ENCODE measurements around the gene STON2.
"Not testable (repeated sequence)": the region's sequence is repeated elsewhere in the genome, so short reads cannot be mapped to it uniquely, and the experiment has no call there.

STON2 gene

DNA sequence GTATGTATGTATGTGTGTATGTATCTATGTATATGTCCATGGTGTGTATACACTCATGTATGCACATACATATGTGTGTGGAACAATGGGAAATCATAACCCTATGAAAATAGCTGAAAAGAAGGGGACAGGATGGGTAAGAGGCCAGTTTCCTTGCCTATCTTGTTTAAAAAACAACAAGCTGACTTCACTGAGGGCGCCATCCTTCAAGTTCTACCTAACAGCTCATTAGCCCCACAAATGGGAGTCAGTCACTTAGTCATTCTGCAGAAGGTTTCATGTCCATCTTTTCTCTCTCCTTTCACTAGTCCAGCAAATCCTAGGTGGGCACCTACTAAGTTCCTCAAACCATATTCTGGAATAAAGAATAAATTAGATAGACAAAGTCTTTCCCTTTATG is 14.7 kb downstream of the STON2 start:
- TF ChIP-seq, protein P1, sequence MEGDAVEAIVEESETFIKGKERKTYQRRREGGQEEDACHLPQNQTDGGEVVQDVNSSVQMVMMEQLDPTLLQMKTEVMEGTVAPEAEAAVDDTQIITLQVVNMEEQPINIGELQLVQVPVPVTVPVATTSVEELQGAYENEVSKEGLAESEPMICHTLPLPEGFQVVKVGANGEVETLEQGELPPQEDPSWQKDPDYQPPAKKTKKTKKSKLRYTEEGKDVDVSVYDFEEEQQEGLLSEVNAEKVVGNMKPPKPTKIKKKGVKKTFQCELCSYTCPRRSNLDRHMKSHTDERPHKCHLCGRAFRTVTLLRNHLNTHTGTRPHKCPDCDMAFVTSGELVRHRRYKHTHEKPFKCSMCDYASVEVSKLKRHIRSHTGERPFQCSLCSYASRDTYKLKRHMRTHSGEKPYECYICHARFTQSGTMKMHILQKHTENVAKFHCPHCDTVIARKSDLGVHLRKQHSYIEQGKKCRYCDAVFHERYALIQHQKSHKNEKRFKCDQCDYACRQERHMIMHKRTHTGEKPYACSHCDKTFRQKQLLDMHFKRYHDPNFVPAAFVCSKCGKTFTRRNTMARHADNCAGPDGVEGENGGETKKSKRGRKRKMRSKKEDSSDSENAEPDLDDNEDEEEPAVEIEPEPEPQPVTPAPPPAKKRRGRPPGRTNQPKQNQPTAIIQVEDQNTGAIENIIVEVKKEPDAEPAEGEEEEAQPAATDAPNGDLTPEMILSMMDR (IDR thresholded peaks at IDR 0.05; ENCODE audit: low read depth, low read length, missing control alignments), result no peak
- DNase-seq (ENCODE audit: low read depth), result no peak

DNA sequence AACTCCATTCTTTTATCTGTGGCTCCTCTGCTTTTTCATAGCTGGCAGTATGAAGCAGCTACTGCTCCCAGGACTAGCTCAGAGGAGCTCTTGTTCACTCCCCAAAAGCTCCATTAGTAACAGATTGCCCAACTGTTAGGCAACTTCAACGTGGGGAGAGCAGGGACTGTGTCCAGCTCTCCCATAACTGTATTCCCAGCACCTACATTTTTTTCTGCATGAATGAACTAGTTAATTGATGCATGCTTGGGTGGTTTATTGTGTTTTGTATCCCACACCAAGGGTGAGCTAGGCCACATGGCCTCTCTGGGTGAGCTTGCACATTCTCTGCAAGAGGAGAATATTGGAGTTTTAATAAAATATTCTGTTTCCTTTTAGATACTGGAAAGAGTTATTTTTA is 15.2 kb downstream of the STON2 start:
- no peak overlapping the region for H3K4me3 ChIP-seq (ENCODE audit: low read depth, low read length)
- TF ChIP-seq, protein P1 (IDR thresholded peaks at IDR 0.05; ENCODE audit: low read depth, low read length, missing control alignments), result no peak
- DNase-seq (ENCODE audit: low read depth), result no peak

More for the DNA sequence above, 14.7 kb downstream of the STON2 start:
- no peak overlapping the region for H3K4me3 ChIP-seq (ENCODE audit: low read depth, low read length)

DNA sequence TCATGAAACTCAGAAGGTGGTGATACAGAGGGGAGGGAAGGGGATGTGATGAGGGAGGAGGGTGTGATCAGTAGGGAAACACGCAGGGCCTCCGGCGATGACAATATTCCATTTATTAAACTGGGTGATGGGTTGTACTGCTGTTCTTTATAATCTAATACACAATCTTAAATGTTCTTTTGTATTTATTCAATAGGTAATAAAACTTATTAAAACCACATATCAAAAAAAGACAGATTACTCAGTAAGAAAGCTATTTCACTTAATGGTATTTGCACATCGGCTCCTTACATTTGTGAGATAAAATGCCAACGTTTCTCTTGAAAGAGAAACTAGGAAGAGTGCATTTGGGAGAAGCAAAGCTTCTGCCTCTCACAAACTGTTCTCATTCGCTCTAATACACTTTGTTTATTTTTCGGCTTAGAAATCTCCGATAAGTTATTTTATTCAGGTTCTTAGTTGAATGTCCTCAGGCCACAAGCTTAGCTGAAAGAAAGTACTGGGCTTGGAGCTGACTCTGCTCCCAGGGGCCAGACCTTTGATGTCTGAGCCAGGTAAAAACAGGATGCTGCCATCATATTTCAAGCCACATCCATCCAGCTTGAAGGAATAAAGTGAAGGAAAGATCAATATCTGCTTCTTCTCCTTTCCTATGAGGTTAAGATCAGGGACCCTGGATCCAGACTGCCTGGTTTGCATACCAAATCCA is 17.5 kb downstream of the STON2 start:
- TF ChIP-seq, protein P1 (IDR thresholded peaks at IDR 0.05; ENCODE audit: low read depth, low read length, missing control alignments), result no peak
- DNase-seq (ENCODE audit: low read depth), result no peak
- H3K4me3 ChIP-seq (ENCODE audit: low read depth, low read length), result no peak overlapping the region

DNA sequence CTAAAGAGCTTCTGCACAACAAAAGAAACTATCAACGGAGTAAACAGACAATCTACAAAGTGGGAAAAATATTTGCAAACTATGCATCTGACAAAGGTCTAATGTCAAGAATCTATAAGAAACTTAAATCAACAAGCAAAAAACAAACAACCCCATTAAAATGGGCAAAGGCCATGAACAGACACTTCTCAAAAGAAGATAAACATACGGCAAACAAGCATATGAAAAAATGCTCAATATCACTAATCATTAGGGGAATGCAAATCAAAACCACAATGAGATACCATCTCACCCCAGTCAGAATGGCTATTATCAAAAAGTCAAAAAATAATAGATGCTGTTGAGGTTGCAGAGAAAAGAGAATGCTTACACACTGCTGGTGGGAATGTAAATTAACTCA is 20.1 kb downstream of the STON2 start:
- DNase-seq (ENCODE audit: low read depth); H3K4me3 ChIP-seq (ENCODE audit: low read depth, low read length): not testable (repeated sequence)

DNA sequence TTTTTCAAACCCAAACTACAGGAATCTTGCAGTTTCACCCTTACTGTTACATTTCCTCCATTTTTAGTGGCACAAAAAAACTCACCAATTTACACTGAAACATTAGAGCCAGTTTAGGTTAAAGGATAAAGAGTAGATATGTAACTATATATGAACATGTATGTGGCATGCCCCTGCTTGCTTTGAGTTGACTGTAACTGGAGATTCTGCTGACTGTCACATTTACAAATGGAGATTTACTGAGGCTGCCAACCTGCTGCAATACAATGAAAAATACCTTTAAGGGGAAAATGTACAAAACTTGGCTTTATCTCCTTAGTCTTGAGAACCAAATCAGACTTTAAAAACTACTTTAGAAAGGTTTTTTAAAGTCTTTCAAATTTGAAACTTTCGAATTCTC is 28.3 kb downstream of the STON2 start:
- DNase-seq (ENCODE audit: low read depth), result no peak
- no peak overlapping the region for H3K4me3 ChIP-seq (ENCODE audit: low read depth, low read length)

DNA sequence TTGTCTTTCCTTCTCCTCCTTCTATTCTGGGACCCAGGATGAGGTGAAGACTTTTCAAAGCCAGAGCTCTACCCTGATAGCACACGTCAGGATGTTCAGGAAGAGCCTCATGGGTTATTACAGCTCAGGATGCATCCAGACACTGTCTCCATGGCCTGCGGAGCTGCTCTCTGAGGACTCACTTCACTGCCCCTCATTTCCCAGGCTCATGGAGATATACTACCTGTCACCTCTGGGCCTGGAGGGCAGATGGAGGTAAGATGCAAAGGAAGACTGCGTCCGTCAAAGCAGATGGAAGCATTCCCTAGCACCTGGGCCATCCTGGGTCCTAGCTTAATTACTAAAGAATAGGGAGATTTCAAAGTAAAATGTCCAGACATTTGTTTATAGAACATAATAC is 32.6 kb downstream of the STON2 start:
- H3K4me3 ChIP-seq (ENCODE audit: low read depth, low read length), result no peak overlapping the region
- TF ChIP-seq, protein P1 (IDR thresholded peaks at IDR 0.05; ENCODE audit: low read depth, low read length, missing control alignments), result no peak
- no peak for DNase-seq (ENCODE audit: low read depth)

More for the DNA sequence above, 28.3 kb downstream of the STON2 start:
- TF ChIP-seq, protein P1 (IDR thresholded peaks at IDR 0.05; ENCODE audit: low read depth, low read length, missing control alignments), result no peak

DNA sequence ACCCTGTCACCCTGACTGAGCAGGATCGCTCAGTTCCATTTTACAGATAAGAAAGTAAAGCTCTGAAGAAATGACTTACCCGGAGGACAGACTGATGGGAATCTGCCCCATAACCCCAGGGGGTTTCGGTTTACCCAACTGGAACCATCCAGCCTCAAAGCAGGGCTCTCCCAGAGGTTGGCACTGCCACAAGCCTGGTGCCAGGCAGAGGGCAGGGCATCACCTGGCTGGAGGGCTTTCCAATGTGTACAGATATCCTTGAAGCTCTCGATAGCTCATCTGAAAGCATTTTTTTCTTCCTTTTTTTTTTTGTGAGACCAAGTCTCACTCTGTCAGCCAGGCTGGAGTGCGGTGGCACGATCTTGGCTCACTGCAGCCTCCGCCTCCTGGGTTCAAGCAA is 33.2 kb downstream of the STON2 start:
- H3K4me3 ChIP-seq (ENCODE audit: low read depth, low read length), result no peak overlapping the region
- DNase-seq (ENCODE audit: low read depth), result no peak

More for the DNA sequence above, 33.2 kb downstream of the STON2 start:
- TF ChIP-seq, protein P1 (IDR thresholded peaks at IDR 0.05; ENCODE audit: low read depth, low read length, missing control alignments), result no peak
